NCI-H1417 (cell line): ENCODE measurements around the gene ZSWIM1.

Experiments used
- DNase-seq, 3 experiments: peaks; one replicate each; lab custom pipeline; 2025; lab: John Stamatoyannopoulos, UW

Gene ZSWIM1

GRCh38 chr20:45880988-45881788 is at the start of gene ZSWIM1:
TSS of gene ZSWIM1 (plus strand) at chr20:45881227. CDS start at chr20:45882593, 1,366 bp downstream.
- DNase-seq, result peak; percentile 99 to 100 (median 100)

GRCh38 chr20:45832619-45833018 is 48.4 kb upstream of the ZSWIM1 start:
- no peak for DNase-seq

DNA sequence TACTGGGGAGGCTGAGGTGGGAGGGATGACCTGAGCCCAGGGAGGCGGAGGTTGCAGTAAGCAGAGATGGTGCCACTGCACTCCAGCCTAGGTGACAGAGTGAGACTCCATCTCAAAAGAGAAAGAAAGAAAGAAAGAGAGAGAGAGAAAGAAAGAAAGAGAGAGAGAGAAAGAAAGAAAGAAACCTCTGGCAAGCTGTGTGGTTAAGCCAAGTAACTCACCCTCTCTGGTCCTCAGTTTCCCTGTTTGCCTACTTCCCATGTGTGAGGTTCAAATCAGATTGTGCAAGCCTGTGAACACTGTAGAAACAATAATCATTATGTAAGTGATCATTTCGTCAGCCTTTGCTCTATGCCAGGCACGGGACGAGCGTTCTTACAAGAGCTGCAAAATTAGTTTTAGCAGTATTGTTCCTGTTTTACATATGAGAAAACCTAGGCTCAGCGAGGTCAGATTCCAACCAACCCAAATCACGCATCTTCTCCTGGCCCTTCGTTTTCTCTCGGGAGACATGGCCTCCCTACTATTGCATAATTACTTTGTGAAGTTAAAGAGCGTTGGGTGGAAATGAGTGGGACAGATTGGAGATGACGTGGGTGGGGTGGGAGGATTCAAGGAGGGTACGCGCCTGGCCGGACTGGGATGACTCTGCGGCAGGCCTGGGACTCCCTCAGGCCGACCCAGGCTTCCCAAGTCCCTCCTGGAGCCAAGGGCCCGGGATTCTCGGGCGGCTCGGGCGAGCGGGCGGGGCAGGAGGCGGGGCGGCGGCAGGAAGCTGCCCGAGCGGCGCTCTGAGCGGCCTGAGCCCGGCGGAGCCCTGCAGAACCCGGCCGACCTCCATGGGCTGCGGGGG is 47.8 kb upstream of the ZSWIM1 start, which contains the start of gene SNX21:
Gene SNX21 (plus strand): TSS at position 770 of the 853 bp plus-strand sequence. CDS start 121 bp downstream, outside the sequence.
- peak; percentile 36 to 86 (median 84) for DNase-seq

DNA sequence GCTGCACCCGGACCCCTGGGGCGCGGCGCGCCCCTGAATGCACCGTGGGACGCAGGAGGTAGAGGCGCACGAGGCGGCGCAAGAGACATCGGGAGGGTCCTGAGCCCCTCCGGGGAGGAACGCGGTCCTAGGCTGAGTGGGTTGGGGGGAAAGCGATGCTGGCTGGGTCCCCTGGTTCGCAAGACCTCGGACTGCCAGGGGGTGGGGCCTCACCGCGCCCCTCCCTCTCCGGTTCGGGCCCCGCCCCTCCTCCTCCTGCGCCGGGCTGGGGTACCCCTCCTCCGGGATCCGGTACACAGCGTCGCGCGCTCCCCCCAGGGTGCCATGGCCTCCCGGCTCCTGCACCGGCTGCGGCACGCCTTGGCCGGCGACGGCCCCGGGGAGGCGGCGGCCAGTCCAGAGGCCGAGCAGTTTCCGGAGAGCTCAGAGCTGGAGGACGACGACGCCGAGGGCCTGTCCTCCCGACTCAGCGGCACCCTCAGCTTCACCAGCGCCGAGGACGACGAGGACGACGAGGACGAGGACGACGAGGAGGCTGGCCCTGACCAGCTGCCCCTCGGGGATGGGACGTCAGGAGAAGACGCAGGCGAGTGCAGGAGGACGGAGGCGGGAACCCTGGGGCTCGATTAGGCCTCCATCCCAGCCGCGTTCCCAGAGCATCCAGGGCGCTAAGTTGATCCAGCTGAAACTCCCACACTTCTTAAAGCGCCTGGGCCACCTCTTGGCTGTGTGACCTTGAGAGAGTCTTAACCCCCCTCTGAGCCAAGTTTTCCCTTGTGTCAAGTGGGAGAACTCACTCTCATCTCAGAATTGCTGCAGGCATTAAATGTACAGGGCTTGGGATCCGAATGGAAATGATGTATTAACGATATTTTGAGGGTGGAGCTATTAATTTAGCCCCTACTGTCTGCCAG is 46.9 kb upstream of the ZSWIM1 start:
- DNase-seq, result peak; percentile 36 to 86 (median 84)

GRCh38 chr20:45834797-45835161 is 46.2 kb upstream of the ZSWIM1 start:
- DNase-seq, result no peak

DNA sequence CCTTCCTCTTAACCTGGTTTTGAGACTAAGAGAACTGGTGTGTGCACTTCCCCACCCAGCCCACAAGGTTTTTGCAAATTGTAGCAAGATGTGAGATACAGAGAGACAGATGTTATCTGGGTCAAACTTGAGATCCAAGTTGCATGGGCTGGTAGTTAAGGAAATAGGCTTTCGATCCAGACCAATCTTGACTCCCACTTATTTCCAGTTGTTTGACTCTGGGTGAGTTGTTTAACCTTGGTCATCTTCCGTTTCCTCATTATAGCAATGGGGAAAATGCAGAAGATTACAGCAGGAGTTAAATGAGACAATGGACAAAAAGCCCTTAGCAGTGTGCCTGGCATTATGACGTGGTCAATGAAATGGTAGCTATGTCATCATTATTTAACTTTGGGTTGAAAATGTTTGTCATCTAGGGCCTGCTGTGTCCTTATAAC is 45.7 kb upstream of the ZSWIM1 start:
- DNase-seq, result no peak

DNA sequence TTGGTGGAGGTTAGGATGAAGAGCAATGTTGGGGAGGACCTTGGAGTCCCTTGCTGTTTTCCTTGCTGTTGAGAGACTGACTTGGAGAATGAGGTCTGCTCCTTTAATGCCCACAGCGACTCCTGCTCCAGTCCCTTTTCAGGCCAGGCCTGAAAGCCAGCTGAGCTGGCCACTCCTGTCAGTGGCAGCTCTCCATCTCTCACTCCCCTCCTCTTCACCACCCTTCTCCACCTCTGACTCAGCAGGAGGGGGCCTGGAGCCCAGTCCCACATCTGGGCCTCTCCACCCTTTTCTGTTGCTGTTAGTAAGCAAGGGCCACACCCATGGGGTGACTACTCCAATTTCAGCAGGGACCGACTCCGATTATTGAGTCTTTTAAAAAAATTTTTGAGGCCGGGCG is 45.2 kb upstream of the ZSWIM1 start:
- DNase-seq, result no peak

- DNase-seq, result peak in 1 of 3 experiments; percentile 28
Observed at GRCh38 chr20:45836841-45837240, 44.2 kb upstream of the ZSWIM1 start.

GRCh38 chr20:45840700-45841198 is 40.3 kb upstream of the ZSWIM1 start:
- DNase-seq, result no peak

GRCh38 chr20:45841407-45842129 is 39.5 kb upstream of the ZSWIM1 start:
- DNase-seq, result no peak

GRCh38 chr20:45842169-45842812 is 38.7 kb upstream of the ZSWIM1 start:
- DNase-seq, result no peak

DNA sequence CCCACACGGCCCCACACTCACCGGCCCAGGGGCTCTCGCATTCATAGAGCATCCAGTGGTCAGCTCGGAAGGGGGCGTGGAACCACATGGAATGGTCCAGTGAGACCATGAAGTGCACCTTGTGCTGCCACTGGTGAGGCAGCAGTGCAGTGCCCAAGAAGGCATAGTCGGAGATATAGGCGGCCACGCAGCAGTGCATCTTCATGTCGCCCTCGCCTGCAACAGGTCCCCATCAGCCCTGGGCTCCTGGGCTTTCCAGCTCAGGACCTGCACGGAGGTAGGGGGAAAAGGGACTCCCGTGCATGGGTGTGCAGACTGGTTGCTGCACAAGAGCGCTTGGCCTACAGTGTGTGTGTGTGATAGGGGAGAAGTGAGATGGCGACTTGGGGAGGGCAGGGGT is 37.5 kb upstream of the ZSWIM1 start:
- no peak for DNase-seq

DNA sequence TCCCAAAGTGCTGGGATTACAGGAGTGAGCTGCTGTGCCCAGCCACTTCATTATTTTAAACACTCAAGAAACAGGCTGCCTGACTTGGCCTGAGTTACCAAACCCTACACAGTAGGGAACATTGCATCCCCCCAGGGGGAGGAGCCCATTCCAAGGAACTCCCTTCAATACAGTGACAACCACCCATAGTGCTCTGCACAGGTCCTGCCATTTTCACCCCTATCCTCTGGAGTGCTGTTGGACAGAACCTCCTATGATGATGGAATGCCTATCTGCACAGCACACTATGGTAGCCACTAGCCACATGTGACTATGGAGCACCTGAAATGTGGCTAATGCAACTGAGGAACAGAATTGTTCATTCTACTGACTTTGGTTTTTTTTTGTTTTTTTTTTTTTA is 35.6 kb upstream of the ZSWIM1 start:
- no peak for DNase-seq

DNA sequence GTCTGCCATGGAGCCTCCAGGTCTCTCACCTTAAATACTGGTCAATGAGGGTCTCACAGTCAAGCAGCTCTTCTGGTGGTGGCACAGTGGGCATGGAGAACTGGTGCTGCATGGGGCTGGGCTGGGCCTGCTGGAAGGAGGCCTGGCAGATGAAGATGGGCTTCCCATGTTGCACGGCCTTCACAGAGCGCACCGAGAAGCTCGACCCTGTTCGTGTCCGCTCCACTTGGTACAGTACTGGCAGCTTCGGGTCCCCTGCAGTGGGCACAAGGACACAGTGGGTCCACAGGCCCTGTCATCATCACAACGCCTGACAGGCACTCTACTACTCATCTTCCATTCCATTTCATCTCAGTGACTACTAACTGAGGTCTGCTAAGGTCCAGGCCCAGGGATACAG is 32.6 kb upstream of the ZSWIM1 start:
- no peak for DNase-seq

DNA sequence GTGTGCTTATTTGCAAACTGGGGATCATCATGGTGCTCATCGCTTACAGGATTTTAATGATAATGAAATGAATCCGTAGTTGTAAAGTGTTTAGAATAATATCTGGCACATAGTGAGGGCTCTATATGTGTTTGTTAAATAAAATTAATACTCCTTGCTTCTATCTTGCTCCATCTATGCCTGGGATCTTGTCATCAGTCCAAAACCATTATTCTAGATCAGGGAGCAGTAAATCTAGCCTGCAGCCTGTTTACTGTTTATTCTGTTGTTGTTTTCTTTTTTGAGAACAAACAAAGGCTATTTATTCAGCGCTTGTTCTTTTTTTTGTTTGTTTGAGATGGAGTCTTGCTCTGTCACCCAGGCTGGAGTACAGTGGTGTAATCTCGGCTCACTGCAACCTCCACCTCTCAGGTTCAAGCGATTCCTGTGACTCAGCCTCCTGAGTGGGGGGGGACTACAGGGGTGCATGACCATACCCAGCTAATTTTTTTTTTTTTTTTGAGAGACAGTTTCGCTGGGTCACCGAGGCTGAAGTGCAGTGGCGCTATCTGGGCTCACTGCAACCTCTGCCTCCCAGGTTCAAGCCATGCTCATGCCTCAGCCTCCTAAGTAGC is 32.0 kb upstream of the ZSWIM1 start:
- DNase-seq, result no peak

DNA sequence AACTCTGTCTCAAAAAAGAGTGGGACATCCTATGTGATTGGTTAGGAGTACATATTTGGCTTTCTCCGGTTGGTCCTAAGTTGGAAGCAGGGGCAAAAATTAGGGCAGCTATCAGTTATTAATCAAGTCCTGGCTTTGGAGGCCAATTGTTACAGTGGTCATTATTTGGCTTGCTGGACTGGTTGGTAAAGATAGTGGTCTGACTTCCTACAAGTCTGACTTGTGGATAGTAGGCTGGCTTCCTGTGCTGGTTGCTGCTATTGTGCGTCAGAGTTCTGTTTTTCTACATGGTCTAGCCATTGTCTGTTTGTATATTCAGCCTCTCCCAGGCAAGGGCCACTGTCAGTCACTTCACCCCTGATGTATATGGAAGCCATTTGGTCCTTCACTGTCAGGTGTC is 30.8 kb upstream of the ZSWIM1 start:
- DNase-seq, result no peak

GRCh38 chr20:45850926-45851325 is 30.1 kb upstream of the ZSWIM1 start:
- DNase-seq, result no peak

- DNase-seq, result no peak
Observed at GRCh38 chr20:45851501-45851900, 29.5 kb upstream of the ZSWIM1 start.

DNA sequence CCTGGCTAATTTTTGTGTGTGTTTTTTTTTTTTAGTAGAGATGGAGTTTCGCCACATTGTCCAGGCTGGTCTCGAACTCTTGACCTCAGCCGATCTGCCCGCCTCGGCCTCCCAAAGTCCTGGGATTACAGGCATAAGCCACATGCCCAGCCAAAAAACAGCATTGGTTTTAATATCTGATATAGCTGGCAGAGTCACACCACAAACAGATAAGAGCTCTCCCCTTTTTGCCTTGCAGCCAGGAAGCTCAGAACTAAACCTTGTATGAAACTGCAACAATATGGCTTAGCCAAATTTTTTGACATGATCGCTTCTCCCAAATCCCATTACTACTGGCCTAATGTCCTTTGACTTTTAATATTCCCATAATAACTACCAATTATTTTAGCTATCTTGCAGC is 28.7 kb upstream of the ZSWIM1 start:
- no peak for DNase-seq

GRCh38 chr20:45853484-45853883 is 27.5 kb upstream of the ZSWIM1 start:
- no peak for DNase-seq
